Suprapubic skin (tissue), 4 donors: ENCODE measurements around the gene KSR1.
"Not testable (repeated sequence)": the region's sequence is repeated elsewhere in the genome, so short reads cannot be mapped to it uniquely, and the experiment has no call there.

Experiments used
- CTCF ChIP-seq, 2 donors: fragments of 200-600 bp in 1 of 2; fragments of 450-650 bp in 1 of 2; sonication (generic) in 1 of 2; IDR thresholded peaks; one replicate each; pipeline ENCODE4 v1.5.1; 2016 to 2019; ENCODE audit warnings: antibody characterized with exemption in 2 of 2, mild to moderate bottlenecking in 1 of 2, moderate library complexity in 1 of 2
- EP300 ChIP-seq: sonication (generic); formaldehyde crosslinking; IDR thresholded peaks from one replicate; pipeline ENCODE4 v1.6.1; 2017; ENCODE audit warnings: antibody characterized with exemption
- POLR2A ChIP-seq, 2 donors: fragments of 450-650 bp; IDR thresholded peaks; one replicate each; pipeline ENCODE4 v1.6.1; 2017; ENCODE audit warnings: antibody characterized with exemption in 2 of 2, mild to moderate bottlenecking in 2 of 2, moderate library complexity in 2 of 2
- POLR2AphosphoS5 ChIP-seq, 3 donors: sonication (generic); formaldehyde crosslinking; IDR thresholded peaks; one replicate each; pipeline ENCODE4 v1.6.1; 2017; ENCODE audit warnings: antibody characterized with exemption in 3 of 3

GRCh38 chr17:27666270-27666669 is 210.0 kb downstream of the KSR1 start:
- TF ChIP-seq CTCF (IDR thresholded peaks at IDR 0.05); POLR2A (IDR thresholded peaks at IDR 0.05); POLR2AphosphoS5 (IDR thresholded peaks at IDR 0.05); EP300: not testable (repeated sequence)
